HG03439 (cell line): ENCODE results near the gene DAPL1.

ENCODE experiments used
- ATAC-seq: cut with Tn5 transposase; IDR thresholded peaks from one replicate; pipeline ENCODE4 v1.9.1; 2021; ENCODE audit warnings: mild to moderate bottlenecking, moderate library complexity; ENCODE audit not compliant: unreplicated experiment

Gene DAPL1

DNA sequence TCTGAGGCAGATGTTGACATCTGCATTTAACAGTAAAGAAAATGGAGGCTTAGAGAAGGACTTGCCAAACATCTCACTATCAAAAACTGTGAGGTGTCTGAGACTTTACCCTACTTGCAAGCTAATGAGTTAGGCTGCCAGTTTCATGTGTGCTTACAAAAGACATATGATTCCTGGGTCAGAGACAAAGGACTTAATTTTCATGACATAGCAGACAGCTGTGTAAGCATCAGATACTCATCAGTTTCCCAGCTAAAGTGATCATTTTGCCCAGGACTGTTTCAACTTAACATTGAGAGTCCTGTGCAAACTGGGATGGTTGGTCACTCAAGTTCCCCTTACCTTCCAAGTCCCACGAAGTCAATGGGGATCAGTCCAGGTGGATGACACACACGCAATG, 18.9 kb upstream of the DAPL1 start:
- no peak for ATAC-seq

DNA sequence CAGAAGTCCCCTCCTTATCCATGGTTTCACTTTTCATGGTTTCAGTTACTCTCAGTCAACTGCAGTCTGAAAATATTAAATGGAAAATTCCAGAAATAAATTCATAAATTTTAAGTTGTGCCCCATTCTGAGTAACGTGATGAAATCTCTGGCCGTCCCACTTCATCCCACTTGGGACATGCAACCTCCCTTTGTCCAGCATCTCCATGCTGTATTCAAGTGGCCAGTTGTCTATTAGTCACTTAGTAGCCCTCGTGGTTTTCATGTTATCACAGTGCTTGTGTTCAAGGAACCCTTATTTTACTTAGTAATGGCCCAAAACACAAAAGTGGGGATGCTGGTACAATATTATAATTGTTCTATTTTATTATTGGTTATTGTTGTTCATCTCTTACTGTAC, 18.0 kb upstream of the DAPL1 start:
- ATAC-seq, result no peak

DNA sequence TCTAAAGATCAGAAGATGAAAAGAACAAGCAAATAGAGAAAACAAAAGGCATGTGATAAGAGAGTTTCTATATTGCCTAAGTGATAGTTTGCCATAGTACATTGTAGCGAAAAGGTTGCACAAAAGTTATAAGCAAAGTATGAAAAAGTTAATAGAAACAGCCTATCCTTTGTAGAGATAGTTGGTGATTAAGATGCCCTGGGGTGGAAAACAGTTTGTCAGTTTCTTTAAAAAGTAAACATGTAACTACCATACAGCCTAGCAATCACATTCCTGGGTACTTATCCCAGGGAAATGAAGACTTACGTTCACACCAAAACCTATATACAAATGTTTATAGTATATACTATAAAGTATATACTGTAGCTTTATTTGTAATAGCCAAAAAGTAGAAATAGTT, 16.9 kb upstream of the DAPL1 start:
- no peak for ATAC-seq

DNA sequence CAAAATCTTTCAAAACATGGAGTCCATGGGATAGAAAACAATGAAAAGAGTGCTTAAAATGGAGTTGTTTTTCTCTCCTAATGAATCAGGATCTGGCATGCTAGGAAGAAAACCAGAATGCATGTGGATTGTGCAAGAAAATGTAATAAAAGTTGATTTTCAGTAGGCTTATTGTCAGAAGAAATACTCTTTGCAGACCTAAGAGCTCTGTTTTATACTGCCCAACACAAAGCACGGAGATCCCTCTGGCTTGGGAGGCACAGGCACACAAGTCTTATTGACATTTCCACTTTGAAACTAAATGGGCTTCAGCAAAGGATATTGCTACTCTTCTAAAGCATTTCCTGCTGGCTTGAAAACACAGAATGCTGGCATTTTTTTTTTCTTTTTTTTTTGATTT, 15.5 kb upstream of the DAPL1 start:
- ATAC-seq, result no peak

DNA sequence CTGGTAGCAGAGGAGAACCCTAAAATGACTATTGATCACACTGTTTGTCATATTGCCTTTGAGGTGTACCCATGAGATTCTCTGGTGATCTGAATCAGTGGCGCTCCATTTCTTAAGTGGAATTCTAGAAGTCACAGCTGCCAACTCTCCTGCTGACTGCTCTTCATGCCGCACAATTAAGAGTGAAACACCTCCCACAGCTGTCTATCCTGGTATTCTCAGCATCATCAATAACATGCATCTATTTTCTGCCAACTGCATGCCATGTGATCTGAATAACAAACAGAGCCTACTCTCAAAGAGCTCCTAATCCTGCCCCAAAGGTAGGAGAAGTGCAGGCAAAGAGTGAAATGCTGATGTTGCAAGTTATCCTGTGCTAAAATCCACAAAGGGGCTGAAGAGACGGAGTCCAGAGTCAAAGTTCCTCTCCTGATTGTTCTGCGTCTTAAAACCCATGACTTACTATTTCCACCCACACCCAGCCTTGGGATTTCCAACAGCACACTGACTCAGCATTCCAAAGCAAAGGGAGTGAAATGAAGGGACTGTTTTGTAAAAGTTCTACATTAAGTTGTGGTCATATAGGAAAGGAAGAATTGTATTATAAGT, 13.7 kb upstream of the DAPL1 start:
- ATAC-seq, result no peak

DNA sequence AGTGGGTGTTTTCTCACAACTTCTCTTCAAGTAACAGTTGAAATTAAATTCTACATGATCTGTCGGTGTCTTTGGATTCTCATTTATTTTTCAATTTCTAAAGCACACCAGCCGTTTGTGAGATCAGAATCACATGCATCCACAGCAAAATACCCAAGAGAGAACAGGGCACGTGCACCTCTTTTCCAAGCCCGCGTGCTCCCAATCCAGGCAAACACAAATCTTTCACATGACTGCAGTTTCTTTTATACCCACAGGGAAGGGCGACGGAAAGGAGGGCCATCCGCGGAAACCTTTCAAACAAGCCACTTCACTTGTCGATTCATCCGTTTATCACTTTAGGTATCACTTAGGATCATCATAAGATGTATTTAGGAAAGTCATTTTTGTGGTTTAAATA, 13.0 kb upstream of the DAPL1 start:
- ATAC-seq, result no peak

DNA sequence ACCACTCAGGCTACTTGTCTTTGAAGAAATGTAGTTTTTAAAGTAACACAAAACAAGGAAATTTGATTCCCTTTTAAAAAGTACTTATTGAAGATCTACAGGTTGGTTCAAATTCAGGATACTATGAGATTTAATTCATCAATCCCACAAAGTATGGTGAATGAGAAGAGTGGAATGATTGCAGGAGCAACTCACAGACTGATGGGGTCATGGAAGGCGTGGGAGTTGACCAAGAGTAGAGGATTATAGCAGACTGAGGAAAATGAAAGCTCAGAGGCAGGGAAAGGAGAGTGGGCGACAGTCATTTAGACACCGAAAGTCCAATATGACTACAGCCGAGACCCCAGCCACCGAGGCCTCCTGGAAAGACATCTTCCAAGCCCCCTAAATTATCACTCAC, 12.5 kb upstream of the DAPL1 start:
- no peak for ATAC-seq

DNA sequence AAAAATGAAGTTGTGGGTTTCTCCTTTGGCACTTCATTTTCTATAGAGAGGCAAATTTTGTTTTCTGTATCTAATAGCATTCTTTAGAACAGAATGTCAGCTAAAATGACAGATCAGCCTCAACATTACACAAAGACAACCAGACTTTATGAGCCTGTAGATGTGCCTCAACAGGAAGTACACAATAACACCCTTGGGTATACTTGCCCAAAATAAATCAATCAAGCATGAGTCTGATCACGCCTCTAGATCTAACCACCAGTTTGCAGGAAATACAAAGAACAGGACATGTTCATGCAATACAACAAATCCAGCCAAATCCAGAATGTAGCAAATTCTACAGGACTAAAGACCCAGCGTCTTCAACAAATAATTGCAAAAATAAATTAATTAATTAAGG, 11.2 kb upstream of the DAPL1 start:
- no peak for ATAC-seq

DNA sequence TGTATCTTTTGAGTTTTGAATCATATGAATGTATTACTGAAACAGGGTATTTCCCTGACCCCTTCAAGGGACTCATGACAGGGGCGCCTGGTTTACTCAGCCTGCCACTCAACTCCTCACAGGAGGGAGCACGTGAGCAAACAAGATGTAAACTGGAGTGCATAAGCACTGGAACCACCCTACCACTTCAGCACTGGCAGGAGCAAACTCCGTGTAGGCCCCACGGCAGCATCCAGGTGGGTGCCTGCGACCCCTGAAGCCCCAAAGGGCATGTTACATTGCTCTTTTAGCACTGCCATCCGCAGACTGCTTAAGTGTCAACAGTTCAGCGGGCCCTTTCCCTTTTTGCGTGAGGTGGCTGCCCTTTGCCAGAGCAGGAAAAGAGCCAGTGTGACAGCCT, 8.2 kb upstream of the DAPL1 start:
- ATAC-seq, result no peak

DNA sequence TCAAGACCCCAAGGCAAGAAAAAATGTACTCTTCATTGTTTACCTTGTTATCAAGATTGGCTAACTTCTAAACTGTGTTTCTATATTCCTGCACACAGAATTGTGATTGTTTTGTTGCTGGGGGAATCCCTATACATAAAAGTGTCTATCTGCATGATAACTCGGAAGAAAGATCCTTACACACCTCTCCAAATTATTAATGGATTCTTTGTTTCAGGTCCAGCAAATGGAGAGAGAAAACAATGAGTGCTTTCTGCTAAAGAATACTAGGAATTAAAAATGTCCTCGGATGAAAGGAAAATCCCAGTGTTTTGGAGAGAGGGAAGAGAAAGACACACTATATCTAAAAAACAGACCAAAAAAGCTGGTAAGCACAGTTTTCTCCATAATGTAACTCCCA, 6.2 kb upstream of the DAPL1 start:
- ATAC-seq, result no peak

DNA sequence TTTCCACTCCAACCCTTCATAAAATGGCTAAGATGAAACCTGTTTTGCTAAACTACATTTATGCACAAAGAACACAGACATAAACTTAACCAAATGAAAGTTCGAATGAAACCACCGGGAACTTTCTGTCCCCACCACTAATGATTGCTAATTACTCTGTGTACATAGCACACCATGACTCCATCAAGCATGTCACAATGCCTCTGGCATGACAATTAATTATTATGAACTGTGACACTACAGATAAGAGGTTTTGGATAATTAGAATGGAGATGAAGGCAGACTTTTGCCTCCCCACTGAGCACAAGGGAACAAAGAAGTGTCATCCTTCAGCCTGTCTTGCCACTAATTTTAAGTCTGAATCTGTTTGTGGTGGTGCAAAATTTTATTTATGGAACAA, 1.5 kb downstream of the DAPL1 start:
- ATAC-seq, result no peak

DNA sequence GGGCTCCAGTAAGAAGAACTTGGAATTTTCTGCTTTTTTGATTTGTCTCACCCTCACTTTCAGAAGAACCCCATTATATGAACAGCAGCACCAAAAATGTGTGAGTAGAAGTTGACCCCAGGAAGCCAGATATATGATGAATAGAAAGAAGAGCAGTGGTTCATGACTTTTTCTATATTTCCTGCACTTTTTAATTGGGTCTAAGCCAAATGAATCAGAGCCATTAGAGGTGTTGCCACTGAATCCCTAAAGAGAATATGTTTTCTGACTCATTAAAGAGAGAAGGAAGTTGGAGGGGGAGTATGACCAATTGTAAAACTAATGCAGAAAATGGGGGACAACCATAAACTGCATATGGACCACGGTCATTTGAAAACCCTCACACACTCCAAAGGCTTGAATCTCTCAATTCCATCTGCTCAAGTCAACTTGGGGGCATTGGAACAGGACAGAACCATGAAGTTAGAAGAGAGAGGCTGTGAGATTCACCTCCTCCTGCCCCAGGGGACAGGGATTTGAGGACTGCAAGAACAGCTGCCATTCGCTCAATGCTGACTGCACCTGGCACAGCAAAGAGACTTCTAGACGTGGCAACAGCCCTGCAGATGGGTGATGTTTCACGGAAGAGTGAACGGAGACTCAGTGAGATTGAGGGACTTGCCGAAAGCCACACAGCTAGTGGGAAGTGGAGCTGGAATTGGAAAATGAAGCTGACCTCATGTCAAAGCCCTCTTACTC, 3.0 kb downstream of the DAPL1 start:
- no peak for ATAC-seq

DNA sequence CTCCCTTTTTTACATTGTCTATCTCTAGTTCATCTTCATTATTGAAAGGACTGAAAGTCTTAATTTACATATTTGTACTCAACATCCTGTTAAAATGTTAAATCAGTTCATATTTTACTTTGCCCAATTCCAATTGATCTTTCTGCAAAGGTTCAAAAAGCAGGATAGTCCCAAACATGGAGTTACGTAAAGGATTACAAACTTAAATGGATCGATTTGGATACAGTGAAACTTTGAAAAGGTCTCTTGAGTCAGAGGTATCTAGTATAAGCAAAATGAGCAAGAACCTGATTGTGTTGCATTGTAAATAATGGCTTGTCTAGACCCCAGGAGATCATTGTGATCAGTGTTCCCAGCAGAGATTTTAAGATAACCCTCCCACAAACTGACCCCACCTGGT, 4.1 kb downstream of the DAPL1 start:
- no peak for ATAC-seq

DNA sequence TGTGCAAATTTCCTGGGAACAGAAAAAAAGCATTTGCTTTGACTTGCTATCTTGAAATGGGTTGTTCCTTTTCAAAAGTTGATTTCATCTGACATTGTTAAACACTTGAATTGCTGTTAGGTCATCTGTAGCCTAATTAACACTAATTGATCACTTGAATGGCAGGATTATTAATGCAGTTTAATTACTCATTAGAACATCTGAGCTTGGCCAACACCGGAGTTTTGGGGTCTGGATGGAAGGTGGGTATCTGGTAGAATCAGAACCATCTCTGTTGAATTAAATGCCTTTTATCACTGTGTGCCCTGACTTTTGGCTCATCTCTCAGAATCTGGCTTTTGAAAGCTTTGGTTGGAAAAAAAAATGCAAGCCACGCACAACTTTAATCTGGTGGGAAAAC, 8.4 kb downstream of the DAPL1 start:
- ATAC-seq, result no peak

DNA sequence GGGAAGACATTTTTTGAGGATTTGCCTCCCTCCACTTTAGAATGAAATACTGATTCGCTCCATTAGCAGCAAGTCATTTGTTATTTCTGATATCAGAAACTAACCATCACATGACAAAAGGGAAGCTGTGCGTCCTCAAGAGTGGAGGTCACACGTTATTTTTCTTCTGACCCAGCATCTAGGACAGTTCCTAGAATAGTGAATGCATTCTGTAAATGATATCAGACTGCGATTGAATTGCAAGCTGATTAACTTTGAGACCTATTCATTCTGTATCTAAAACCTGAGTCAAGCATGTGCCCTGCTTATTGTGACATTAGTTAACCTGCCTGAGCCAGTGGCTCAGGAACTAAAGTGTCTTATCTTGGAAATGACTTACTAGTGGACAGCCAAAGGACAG, 10.1 kb downstream of the DAPL1 start:
- ATAC-seq, result no peak

DNA sequence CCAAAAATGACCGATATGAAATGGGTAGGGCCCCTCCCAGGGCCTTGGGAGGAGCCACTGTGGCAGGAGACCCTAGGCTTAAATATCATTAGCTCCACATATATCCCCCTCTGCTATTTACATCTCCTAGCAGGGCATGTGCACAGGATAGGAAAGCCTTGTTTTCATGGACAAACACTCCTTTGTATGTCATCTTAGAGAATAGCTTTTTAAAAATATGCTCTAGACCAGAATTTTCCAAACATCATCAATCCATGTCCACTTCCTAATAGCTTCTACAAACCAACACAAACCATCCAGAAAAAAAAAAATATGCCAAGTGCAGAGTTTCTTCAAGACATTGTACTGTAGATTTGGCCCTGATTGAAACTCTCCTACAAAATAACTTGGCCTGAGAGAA, 10.8 kb downstream of the DAPL1 start:
- ATAC-seq, result no peak

DNA sequence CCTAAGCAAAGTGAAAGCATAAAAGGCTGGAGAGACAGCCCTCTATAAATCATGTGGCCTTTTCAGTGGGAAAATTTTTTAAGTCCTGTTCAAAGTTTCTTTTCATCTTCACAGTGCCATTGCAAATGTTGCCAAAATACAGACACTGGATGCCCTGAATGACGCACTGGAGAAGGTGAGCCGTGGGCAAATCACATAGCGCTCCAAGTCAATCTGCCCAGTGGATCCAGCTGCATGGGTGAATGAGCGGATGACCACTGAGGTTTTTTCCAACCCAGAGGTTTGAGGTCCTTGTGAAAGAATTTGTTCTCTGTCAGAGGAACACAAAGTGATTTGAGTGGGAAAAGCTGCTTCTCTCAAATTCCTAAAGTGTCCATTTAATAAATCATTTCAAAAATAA, 11.8 kb downstream of the DAPL1 start:
- no peak for ATAC-seq

DNA sequence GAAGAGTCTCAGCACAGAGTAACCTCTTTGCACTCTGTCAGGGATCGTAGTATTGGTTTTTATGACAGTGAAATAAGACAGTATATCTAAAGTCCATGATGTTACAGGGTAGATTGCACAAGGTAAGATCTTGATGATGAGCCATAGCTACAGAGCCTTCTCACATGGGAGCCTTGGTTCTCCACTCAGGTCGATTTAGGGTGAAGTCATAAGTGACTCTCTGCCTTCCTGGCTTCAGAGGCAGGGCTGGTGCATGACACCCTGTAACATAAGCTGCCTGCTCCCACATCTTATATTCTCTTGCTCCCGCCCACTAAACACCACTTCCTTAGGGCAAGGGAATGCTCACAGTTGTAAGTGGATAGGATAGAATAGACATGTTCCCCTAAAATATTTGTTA, 13.3 kb downstream of the DAPL1 start:
- ATAC-seq, result no peak

DNA sequence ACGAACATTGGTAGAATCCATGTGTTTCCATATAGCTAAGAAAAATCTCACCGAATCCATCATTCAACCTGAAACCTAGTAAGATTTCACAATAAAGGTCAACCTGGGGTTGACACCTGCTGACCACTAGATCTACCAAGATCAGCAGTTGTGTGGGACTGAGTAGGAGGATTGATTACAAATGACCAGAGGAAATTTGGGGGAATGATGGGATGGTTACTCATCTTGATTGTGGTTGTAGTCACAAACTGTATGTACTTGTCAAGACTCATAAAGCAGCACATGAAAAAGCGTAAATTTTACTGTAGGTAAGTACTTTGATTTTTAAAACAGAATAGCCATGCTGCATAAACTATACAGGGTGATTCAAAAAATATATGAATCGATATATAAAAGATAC, 14.7 kb downstream of the DAPL1 start:
- ATAC-seq, result no peak

DNA sequence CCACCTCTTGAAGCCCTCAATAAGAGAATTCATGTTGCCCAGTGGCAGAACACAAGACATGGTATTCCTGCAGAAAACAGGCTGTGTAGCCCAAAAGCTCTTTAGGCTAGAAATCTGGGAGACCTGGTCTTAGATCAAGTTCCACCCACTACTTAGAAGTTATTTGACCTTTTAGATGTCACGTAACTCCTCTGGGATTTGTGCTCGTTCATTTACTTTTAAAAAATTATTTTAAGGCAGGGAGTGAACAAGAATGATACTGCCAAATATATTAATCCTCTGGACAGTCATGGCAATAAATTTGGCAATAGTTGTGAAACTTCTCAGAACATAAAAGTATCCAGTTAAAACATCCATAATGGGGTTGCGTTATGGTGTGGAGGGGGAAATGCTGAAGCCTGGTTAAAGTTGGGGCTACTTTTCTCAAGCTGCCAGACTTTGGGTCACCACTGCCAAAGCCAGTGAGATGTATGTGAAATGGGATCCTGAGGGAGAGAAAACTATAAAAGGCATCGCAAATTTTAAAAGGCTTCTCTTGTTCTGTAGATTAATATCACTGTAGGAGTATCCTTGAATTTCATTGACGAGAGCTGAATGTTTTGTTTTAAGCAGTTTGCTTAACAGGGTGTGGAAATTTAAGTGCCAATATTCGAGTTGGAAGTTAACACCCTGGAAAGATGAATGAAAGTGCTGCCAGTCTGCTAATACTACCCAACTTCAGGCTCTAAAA, 15.8 kb downstream of the DAPL1 start:
- ATAC-seq, result no peak

DNA sequence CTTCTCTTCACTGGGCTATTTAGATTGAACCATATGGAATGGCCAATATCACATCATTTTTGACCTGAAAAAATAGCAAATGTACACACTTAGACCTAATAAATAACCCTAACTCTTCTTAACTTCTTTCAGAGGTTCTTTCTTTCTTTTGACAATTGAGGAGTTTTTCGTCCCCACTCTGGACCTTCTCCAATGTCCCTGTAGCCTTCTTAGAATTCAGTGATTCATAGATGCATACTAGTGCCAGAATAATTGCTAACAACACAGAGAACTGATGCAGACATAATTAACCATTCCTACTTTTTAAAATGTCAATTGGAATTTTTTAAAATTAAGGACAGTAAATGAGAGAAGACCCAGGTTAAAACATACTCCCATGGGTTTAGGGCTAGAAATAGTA, 20.0 kb downstream of the DAPL1 start:
- no peak for ATAC-seq

DNA sequence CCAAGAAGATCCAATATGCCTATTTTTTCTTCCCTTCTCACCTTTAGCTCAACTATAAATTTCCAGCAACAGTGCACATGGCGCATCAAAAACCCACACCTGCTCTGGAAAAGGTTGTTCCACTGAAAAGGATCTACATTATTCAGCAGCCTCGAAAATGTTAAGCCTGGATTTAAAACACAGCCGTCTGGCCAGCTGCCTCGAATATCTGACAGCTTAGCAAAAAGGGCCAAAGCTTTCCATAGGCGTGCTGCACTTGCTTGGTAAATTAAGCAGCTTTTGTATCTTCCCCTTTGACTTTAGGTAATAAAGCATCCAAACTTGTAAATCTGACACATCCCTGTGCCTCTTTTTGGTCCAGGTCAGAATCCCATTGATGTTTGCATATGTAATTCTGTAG, 20.5 kb downstream of the DAPL1 start:
- no peak for ATAC-seq
